H7 (cell line): ENCODE data around the gene SSR1. TPM values are rescaled to one million over a fixed set of nuclear protein-coding genes. Genes with fewer than 3 reads are reported as not detected.
A peak's percentile ranks its signal among the peaks of the same experiment; 100 is the strongest.
"Not testable (repeated sequence)": the region's sequence is repeated elsewhere in the genome, so short reads cannot be mapped to it uniquely, and the experiment has no call there.

Experiments used
- DNase-seq: peaks from one replicate; pipeline ENCODE4 v3.0.0; 2012
- H3K27me3 ChIP-seq: 2 replicates; pipeline ENCODE4 v1.6.0; 2011; ENCODE audit warnings: mild to moderate bottlenecking, low read length; ENCODE audit not compliant: control insufficient read depth, insufficient read depth
- H3K36me3 ChIP-seq: replicated peaks from 2 replicates; pipeline ENCODE4 v1.5.1; 2011; ENCODE audit warnings: low read length; ENCODE audit not compliant: control insufficient read depth, insufficient read depth
- H3K4me3 ChIP-seq: 2 replicates; pipeline ENCODE4 v1.5.1; 2011; ENCODE audit warnings: low read depth, mild to moderate bottlenecking, control low read depth, low read length, moderate library complexity; ENCODE audit not compliant: insufficient read depth
- total RNA-seq: library from RNA; depleted of rRNA; stranded (reverse); fragments of >200 nt; shearing (Covaris generic); gene quantifications from 2 replicates; pipeline ENCODE4 v1.2.3, GENCODE V29; 2014; rRNA removed

Gene SSR1
- total RNA-seq = 49.6 and 55.3 TPM in 2 replicates

GRCh38 chr6:7312616-7313504, at the start of gene SSR1:
Gene SSR1 (minus strand): TSS chr6:7313199. CDS start chr6:7313120, 79 bp downstream.
- Histone ChIP-seq H3K4me3 (peak within 1 kb of the TSS; percentile 97), H3K36me3 (peaks cover 13% of the 10 kb centered on the region), H3K27me3 (no peaks in the 10 kb centered on the region)
- peak; percentile 99 for DNase-seq

DNA sequence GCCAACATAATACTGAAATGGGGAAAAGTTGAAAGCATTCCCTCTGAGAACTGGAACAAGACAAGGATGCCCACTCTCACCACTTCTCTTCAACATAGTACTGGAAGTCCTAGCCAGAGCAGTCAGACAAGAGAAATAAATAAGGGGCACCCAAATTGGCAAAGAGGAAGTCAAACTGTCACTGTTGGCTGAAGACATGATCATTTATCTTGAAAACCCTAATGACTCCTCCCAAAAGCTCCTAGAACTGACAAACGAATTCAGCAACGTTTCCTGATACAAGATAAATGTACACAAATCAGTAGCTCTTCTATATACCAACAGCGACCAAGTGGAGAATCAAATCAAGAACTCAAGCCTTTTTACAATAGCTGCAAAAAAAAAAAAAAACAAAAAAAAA, 38.9 kb upstream of the SSR1 start:
- DNase-seq = not testable (repeated sequence)

DNA sequence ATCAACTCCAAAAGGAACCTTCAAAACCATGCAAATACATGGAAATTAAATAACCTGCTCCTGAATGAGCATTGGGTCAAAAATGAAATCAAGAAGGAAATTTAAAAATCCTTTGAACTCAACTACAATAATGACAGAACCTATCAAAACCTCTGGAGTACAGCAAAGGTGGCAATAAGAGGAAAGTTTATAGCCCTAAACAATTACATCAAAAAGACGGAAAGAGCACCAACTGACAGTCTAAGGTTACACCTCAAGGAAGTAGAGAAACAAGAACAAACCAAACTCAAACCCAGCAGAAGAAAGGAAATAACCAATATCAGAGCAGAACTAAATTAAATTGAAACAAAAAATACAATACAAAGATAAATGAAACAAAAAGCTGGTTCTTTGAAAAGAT, 37.6 kb upstream of the SSR1 start:
- DNase-seq, H3K27me3 ChIP-seq, H3K4me3 ChIP-seq, H3K36me3 ChIP-seq: not testable (repeated sequence)

More for the DNA sequence above, 38.9 kb upstream of the SSR1 start:
- not testable (repeated sequence) for H3K4me3 ChIP-seq, H3K27me3 ChIP-seq, H3K36me3 ChIP-seq

- H3K36me3 ChIP-seq, H3K4me3 ChIP-seq, H3K27me3 ChIP-seq: not testable (repeated sequence)
- peak; percentile 24 for DNase-seq
Observed at GRCh38 chr6:7347551-7347997, 34.6 kb upstream of the SSR1 start.

GRCh38 chr6:7344773-7345450, 31.9 kb upstream of the SSR1 start:
- H3K36me3 ChIP-seq, H3K4me3 ChIP-seq, H3K27me3 ChIP-seq, DNase-seq: not testable (repeated sequence)

- Histone ChIP-seq H3K27me3 (no peaks in the 10 kb centered on the region), H3K4me3 (no peak overlapping the region), H3K36me3 (no peaks in the 10 kb centered on the region)
- DNase-seq = no peak
Observed at GRCh38 chr6:7343546-7344475, 30.8 kb upstream of the SSR1 start.

- no peak for DNase-seq
- no peak overlapping the region for H3K4me3 ChIP-seq
- no peaks in the 10 kb centered on the region for H3K27me3 ChIP-seq
- H3K36me3 ChIP-seq = no peaks in the 10 kb centered on the region
Observed at GRCh38 chr6:7341989-7342742, 29.2 kb upstream of the SSR1 start.

DNA sequence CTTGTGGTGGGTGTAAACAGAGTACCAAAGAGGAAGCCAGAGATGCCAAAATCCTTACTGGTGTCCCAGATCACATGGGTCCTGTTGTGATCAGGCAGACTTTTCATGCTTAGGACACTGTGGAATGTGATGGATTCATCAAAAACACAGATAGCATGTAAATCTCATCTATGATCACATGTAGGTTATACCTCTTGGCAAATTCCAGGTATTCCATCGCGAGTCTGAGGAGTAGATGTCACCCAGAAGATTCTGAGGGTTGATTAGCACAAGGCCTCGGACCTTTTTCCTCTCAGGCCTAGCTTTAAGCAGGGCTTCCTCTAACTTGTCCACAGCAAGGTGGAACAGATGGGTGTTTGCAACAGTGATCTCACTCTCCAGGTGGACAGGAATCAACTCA, 28.3 kb upstream of the SSR1 start:
- Histone ChIP-seq H3K4me3 (no peak overlapping the region), H3K27me3 (no peaks in the 10 kb centered on the region), H3K36me3 (no peaks in the 10 kb centered on the region)
- no peak for DNase-seq

- not testable (repeated sequence) for H3K27me3 ChIP-seq, H3K36me3 ChIP-seq, H3K4me3 ChIP-seq
- peak; percentile 72 for DNase-seq
Observed at GRCh38 chr6:7339007-7339732, 26.2 kb upstream of the SSR1 start.

DNA sequence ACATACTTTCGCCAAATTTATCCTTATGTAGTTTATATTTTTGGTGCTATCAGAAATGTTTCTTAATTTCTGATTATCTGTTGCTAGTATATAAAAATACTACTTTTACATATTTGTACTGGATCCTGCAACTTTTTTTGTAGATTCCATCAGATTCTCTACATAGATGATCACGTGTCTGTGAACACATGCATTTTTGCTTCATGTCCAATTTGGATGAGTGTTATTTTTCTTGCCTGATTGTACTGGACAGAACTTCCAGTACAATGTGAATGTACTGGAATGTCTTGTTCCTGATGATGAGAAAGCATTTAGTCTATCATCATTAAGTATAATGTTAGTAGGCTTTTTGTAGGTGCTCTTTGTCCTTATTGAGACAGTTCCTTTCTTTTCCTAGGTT, 25.0 kb upstream of the SSR1 start:
- no peak for DNase-seq

DNA sequence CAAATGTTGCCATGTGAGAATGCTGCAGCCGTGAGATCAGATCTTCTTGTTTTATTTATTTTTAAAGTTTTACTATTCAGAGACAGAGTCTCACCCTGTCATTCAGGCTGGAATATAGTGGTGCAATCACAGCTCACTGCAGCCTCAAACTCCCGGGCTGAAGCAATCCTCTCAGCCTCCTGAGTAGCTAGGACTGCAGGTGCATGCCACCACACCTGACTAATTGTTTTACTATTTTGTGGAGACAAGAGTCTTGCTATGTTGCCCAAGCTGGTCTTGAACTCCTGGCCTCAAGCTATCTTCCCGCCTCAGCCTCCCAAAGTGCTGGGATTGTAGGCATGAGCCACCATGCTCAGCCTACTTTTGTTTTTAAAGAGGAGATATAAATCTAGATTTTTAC, 22.5 kb upstream of the SSR1 start:
- DNase-seq = no peak
- H3K4me3 ChIP-seq = no peak overlapping the region
- H3K36me3 ChIP-seq = no peaks in the 10 kb centered on the region
- H3K27me3 ChIP-seq = no peaks in the 10 kb centered on the region

More for the DNA sequence above, 25.0 kb upstream of the SSR1 start:
- H3K27me3 ChIP-seq = no peaks in the 10 kb centered on the region
- no peak overlapping the region for H3K4me3 ChIP-seq
- no peaks in the 10 kb centered on the region for H3K36me3 ChIP-seq

- DNase-seq = no peak
- H3K36me3 ChIP-seq = no peaks in the 10 kb centered on the region
- no peak overlapping the region for H3K4me3 ChIP-seq
- H3K27me3 ChIP-seq = no peaks in the 10 kb centered on the region
Observed at GRCh38 chr6:7334685-7335084, 21.7 kb upstream of the SSR1 start.

DNA sequence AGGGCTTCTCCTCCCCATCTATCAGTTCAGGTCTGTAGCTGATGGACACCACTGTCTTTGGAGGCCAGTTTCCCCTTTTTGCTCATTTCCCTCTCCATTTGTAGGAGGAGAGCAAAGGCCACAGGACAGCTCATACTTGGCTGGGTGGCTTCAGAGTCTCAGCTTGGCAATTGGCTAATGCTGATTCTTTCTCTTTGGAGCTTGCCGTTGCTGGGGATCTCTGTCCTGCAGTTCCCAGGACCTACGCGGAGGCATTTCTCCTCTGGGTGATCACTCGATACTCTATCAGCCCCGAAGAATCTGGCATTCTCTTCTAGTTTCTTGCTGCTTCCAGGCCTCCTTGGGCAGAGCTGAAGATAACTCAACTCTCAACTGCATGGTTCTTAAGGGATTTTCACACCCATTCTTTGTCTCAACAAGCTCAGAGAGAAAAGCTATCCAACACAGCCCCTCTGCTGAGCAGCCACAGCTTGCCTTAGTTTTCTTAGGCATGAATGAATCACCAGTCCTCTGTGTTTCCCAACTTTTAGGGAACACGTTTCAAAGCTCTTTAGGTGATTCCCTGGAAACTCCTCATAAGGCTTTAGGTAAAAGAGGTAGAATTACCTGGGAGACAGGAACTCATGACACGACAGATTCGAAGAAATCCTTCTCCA, 19.2 kb upstream of the SSR1 start:
- Histone ChIP-seq H3K36me3 (no peaks in the 10 kb centered on the region), H3K27me3 (no peaks in the 10 kb centered on the region), H3K4me3 (no peak overlapping the region)
- no peak for DNase-seq
